HepG2 (cell line): ENCODE data around the gene HERPUD2. TPM values are rescaled to one million over a fixed set of nuclear protein-coding genes. Genes with fewer than 3 reads are reported as not detected.

Experiments used
- AGO1 ChIP-seq: fragments of 200-400 bp; formaldehyde crosslinking; IDR thresholded peaks from 2 replicates; pipeline ENCODE4 v1.6.1; 2017; ENCODE audit warnings: mild to moderate bottlenecking, low read depth, low read length, moderate library complexity; ENCODE audit not compliant: poor library complexity, severe bottlenecking
- FOXO1 ChIP-seq: sonication (generic); formaldehyde crosslinking; IDR thresholded peaks from 2 replicates; pipeline ENCODE4 v1.4.0; 2020; ENCODE audit warnings: missing genetic modification reagents
- GABPB1 ChIP-seq: IDR thresholded peaks from 2 replicates; pipeline ENCODE4 v1.6.1; 2016; ENCODE audit warnings: mild to moderate bottlenecking, missing genetic modification reagents, moderate library complexity, missing compliant biosample characterization
- KLF16 ChIP-seq, 2 experiments: sonication (generic) in 1 of 2; formaldehyde crosslinking in 1 of 2; IDR thresholded peaks; 2 replicates each; pipeline versions ENCODE4 v1.6.1 to v1.8.0; 2016 to 2023; ENCODE audit warnings: missing genetic modification reagents in 2 of 2, missing compliant biosample characterization in 1 of 2
- MAF1 ChIP-seq: sonication (generic); formaldehyde crosslinking; IDR thresholded peaks from 2 replicates; pipeline ENCODE4 v1.5.0; 2020; ENCODE audit warnings: missing genetic modification reagents, borderline replicate concordance
- RFX3 ChIP-seq: IDR thresholded peaks from 2 replicates; pipeline ENCODE4 v1.6.1; 2016; ENCODE audit warnings: missing biosample characterization, missing genetic modification reagents
- SATB2 ChIP-seq: sonication (generic); formaldehyde crosslinking; IDR thresholded peaks from 2 replicates; pipeline ENCODE4 v1.5.0; 2020; ENCODE audit warnings: missing genetic modification reagents
- SMC3 ChIP-seq: IDR thresholded peaks from 2 replicates; pipeline ENCODE4 v1.6.1; 2011; ENCODE audit warnings: low read length, improper control_type of control experiment
- ZFP36 ChIP-seq: fragments of 150-350 bp; IDR thresholded peaks from 2 replicates; pipeline ENCODE4 v1.6.1; 2018; ENCODE audit warnings: borderline replicate concordance, low read length, low read depth; ENCODE audit not compliant: partially characterized antibody
- ZNF3 ChIP-seq: IDR thresholded peaks from 2 replicates; pipeline ENCODE4 v1.7.0; 2017; ENCODE audit warnings: inconsistent platforms
- ZNF670 ChIP-seq: sonication (generic); formaldehyde crosslinking; IDR thresholded peaks from 2 replicates; pipeline ENCODE4 v1.8.0; 2022; ENCODE audit warnings: mild to moderate bottlenecking, missing genetic modification reagents, borderline replicate concordance
- ZNF7 ChIP-seq: IDR thresholded peaks from 2 replicates; pipeline ENCODE4 v1.6.1; 2016; ENCODE audit warnings: missing biosample characterization, missing genetic modification reagents
- ZNF75D ChIP-seq: sonication (generic); formaldehyde crosslinking; IDR thresholded peaks from 2 replicates; pipeline ENCODE4 v1.8.1; 2023; ENCODE audit warnings: missing genetic modification reagents, mild to moderate bottlenecking, borderline replicate concordance
- polyA plus RNA-seq, 8 experiments: library from polyadenylated mRNA; depleted of rRNA in 3 of 8; stranded (reverse) in 7 of 8; unstranded in 1 of 8; fragments of >200 nt; fragmentation: Illumina TruSeq in 4 of 8; extraction: Trizol in 4 of 8; gene quantifications; 2 replicates each; pipeline versions ENCODE4 v1.2.1 to v1.2.3, GENCODE V29; 2011 to 2016; ENCODE audit warnings: low read depth in 4 of 8, missing spikeins in 1 of 8, mixed read lengths in 1 of 8; ENCODE audit not compliant: insufficient read depth in 1 of 8
- total RNA-seq, 5 experiments: library from RNA; depleted of rRNA; stranded (reverse); fragments of >200 nt; fragmentation: Illumina TruSeq; extraction: Trizol; gene quantifications; 2 replicates each; pipeline ENCODE4 v1.2.3, GENCODE V29; 2016; ENCODE audit warnings: low read depth in 1 of 5
- TF ChIP-seq, protein P1 (sequence below): sonication (generic); formaldehyde crosslinking; IDR thresholded peaks from 2 replicates; pipeline ENCODE4 v1.5.0; 2020; ENCODE audit warnings: mild to moderate bottlenecking, missing genetic modification reagents, borderline replicate concordance
- TF ChIP-seq, protein P2 (sequence below): sonication (generic); formaldehyde crosslinking; IDR thresholded peaks from 2 replicates; pipeline ENCODE4 v1.5.1; 2020; ENCODE audit warnings: mild to moderate bottlenecking, missing genetic modification reagents, borderline replicate concordance
- TF ChIP-seq, protein P3 (sequence below): sonication (generic); formaldehyde crosslinking; IDR thresholded peaks from 2 replicates; pipeline ENCODE4 v1.9.0; 2021; ENCODE audit warnings: missing genetic modification reagents, borderline replicate concordance
- TF ChIP-seq, protein P4 (sequence below): IDR thresholded peaks from 2 replicates; pipeline ENCODE4 v1.6.1; 2016; ENCODE audit warnings: mild to moderate bottlenecking

Gene HERPUD2
- total and polyA plus RNA-seq, 2 of the 13 experiments (the other 11 are each of a cell fraction or from before 2014, with no cell fraction given) = 10.7 to 38.6 TPM

DNA sequence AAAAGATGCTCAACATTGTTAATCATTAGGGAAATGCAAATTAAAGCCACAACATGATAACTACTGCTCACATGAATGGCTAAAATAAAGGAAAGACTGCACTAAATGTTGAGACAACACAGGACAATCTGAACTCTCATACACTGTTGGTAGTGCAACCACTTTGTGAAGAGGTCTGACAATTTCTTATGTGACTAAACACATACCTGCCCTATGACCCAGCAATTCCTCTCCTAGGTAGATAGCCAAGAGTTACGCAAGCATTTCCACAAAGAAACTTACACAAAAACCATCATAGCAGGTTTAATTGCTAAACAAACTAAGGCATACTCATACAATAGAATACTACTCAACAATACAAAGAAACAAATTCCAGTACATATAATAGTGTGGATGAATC, 41.8 kb upstream of the HERPUD2 start (continued):
- TF ChIP-seq, protein P1, sequence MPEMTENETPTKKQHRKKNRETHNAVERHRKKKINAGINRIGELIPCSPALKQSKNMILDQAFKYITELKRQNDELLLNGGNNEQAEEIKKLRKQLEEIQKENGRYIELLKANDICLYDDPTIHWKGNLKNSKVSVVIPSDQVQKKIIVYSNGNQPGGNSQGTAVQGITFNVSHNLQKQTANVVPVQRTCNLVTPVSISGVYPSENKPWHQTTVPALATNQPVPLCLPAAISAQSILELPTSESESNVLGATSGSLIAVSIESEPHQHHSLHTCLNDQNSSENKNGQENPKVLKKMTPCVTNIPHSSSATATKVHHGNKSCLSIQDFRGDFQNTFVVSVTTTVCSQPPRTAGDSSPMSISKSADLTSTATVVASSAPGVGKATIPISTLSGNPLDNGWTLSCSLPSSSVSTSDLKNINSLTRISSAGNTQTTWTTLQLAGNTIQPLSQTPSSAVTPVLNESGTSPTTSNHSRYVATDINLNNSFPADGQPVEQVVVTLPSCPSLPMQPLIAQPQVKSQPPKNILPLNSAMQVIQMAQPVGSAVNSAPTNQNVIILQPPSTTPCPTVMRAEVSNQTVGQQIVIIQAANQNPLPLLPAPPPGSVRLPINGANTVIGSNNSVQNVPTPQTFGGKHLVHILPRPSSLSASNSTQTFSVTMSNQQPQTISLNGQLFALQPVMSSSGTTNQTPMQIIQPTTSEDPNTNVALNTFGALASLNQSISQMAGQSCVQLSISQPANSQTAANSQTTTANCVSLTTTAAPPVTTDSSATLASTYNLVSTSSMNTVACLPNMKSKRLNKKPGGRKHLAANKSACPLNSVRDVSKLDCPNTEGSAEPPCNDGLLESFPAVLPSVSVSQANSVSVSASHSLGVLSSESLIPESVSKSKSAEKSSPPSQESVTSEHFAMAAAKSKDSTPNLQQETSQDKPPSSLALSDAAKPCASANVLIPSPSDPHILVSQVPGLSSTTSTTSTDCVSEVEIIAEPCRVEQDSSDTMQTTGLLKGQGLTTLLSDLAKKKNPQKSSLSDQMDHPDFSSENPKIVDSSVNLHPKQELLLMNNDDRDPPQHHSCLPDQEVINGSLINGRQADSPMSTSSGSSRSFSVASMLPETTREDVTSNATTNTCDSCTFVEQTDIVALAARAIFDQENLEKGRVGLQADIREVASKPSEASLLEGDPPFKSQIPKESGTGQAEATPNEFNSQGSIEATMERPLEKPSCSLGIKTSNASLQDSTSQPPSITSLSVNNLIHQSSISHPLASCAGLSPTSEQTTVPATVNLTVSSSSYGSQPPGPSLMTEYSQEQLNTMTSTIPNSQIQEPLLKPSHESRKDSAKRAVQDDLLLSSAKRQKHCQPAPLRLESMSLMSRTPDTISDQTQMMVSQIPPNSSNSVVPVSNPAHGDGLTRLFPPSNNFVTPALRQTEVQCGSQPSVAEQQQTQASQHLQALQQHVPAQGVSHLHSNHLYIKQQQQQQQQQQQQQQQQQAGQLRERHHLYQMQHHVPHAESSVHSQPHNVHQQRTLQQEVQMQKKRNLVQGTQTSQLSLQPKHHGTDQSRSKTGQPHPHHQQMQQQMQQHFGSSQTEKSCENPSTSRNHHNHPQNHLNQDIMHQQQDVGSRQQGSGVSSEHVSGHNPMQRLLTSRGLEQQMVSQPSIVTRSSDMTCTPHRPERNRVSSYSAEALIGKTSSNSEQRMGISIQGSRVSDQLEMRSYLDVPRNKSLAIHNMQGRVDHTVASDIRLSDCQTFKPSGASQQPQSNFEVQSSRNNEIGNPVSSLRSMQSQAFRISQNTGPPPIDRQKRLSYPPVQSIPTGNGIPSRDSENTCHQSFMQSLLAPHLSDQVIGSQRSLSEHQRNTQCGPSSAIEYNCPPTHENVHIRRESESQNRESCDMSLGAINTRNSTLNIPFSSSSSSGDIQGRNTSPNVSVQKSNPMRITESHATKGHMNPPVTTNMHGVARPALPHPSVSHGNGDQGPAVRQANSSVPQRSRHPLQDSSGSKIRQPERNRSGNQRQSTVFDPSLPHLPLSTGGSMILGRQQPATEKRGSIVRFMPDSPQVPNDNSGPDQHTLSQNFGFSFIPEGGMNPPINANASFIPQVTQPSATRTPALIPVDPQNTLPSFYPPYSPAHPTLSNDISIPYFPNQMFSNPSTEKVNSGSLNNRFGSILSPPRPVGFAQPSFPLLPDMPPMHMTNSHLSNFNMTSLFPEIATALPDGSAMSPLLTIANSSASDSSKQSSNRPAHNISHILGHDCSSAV (CRISPR knock-in tag) = no peak
- TF ChIP-seq ZNF670 (CRISPR knock-in tag) (no peak), ZFP36 (peak; percentile 90), ZNF75D (CRISPR knock-in tag) (no peak), MAF1 (CRISPR knock-in tag) (no peak), ZNF3 (peak; percentile 75; the same call in 1 of the 2 replicates), KLF16 (CRISPR knock-in tag; IDR thresholded peaks at IDR 0.05) (0 out of 4 replicates have a peak, but pooled peaks of 1 of the 2 experiments have one; percentile 56), SATB2 (CRISPR knock-in tag) (no peak), FOXO1 (CRISPR knock-in tag) (peak; percentile 50; the same call in 1 of the 2 replicates), AGO1 (no peak), SMC3 (no peak; the same call in 1 of the 2 replicates), GABPB1 (CRISPR knock-in tag) (no peak), ZNF7 (CRISPR knock-in tag) (peak; percentile 99), RFX3 (no peak)
- TF ChIP-seq, protein P2, sequence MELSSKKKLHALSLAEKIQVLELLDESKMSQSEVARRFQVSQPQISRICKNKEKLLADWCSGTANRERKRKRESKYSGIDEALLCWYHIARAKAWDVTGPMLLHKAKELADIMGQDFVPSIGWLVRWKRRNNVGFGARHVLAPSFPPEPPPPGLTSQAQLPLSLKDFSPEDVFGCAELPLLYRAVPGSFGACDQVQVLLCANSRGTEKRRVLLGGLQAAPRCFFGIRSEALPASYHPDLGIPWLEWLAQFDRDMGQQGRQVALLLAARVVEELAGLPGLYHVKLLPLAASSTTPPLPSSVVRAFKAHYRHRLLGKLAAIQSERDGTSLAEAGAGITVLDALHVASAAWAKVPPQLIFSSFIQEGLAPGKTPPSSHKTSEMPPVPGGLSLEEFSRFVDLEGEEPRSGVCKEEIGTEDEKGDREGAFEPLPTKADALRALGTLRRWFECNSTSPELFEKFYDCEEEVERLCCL = no peak
- TF ChIP-seq, protein P3, sequence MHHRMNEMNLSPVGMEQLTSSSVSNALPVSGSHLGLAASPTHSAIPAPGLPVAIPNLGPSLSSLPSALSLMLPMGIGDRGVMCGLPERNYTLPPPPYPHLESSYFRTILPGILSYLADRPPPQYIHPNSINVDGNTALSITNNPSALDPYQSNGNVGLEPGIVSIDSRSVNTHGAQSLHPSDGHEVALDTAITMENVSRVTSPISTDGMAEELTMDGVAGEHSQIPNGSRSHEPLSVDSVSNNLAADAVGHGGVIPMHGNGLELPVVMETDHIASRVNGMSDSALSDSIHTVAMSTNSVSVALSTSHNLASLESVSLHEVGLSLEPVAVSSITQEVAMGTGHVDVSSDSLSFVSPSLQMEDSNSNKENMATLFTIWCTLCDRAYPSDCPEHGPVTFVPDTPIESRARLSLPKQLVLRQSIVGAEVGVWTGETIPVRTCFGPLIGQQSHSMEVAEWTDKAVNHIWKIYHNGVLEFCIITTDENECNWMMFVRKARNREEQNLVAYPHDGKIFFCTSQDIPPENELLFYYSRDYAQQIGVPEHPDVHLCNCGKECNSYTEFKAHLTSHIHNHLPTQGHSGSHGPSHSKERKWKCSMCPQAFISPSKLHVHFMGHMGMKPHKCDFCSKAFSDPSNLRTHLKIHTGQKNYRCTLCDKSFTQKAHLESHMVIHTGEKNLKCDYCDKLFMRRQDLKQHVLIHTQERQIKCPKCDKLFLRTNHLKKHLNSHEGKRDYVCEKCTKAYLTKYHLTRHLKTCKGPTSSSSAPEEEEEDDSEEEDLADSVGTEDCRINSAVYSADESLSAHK (CRISPR knock-in tag) = no peak
- TF ChIP-seq, protein P4, sequence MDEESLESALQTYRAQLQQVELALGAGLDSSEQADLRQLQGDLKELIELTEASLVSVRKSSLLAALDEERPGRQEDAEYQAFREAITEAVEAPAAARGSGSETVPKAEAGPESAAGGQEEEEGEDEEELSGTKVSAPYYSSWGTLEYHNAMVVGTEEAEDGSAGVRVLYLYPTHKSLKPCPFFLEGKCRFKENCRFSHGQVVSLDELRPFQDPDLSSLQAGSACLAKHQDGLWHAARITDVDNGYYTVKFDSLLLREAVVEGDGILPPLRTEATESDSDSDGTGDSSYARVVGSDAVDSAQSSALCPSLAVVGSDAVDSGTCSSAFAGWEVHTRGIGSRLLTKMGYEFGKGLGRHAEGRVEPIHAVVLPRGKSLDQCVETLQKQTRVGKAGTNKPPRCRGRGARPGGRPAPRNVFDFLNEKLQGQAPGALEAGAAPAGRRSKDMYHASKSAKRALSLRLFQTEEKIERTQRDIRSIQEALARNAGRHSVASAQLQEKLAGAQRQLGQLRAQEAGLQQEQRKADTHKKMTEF = 0 out of 2 replicates have a peak, but pooled peaks have one; percentile 47
